Neural crest cell (in vitro differentiated cells): Measurements from ENCODE around the gene LRRC14B. TPM values are rescaled to one million over a fixed set of nuclear protein-coding genes. Genes with fewer than 3 reads are reported as not detected.

Experiments
- DNase-seq: peaks from one replicate; pipeline ENCODE4 v3.0.0; 2021; ENCODE audit warnings: low read depth, mixed read lengths, low spot score
- H3K27ac Mint-ChIP-seq: one replicate; pipeline ENCODE4 v1.8.0; 2021; ENCODE audit warnings: mild to moderate bottlenecking, mixed read lengths; ENCODE audit not compliant: unreplicated experiment
- H3K27me3 Mint-ChIP-seq: 2 replicates; pipeline ENCODE4 v1.8.0; 2021; ENCODE audit warnings: low read depth, mild to moderate bottlenecking, mixed read lengths
- H3K36me3 Mint-ChIP-seq: 2 replicates; pipeline ENCODE4 v1.8.0; 2021; ENCODE audit warnings: low read depth, mild to moderate bottlenecking, mixed read lengths
- H3K4me1 Mint-ChIP-seq: 2 replicates; pipeline ENCODE4 v1.8.0; 2021; ENCODE audit warnings: mixed read lengths
- H3K4me3 Mint-ChIP-seq: one replicate; pipeline ENCODE4 v1.8.0; 2021; ENCODE audit warnings: mild to moderate bottlenecking, mixed read lengths
- H3K9me3 Mint-ChIP-seq: 2 replicates; pipeline ENCODE4 v1.8.0; 2021; ENCODE audit warnings: mixed read lengths
- total RNA-seq: library from RNA; stranded (reverse); gene quantifications from 2 replicates; pipeline ENCODE4 v1.2.1, GENCODE V29; 2021
- TF ChIP-seq, protein P1 (sequence below): fragments of 200-600 bp; sonication (generic); conservative IDR thresholded peaks from 2 replicates; pipeline ENCODE4 v1.5.0; 2021; ENCODE audit warnings: antibody characterized with exemption, mild to moderate bottlenecking

Gene LRRC14B
- total RNA-seq, 1 donor from 2014 or later: not detected

DNA sequence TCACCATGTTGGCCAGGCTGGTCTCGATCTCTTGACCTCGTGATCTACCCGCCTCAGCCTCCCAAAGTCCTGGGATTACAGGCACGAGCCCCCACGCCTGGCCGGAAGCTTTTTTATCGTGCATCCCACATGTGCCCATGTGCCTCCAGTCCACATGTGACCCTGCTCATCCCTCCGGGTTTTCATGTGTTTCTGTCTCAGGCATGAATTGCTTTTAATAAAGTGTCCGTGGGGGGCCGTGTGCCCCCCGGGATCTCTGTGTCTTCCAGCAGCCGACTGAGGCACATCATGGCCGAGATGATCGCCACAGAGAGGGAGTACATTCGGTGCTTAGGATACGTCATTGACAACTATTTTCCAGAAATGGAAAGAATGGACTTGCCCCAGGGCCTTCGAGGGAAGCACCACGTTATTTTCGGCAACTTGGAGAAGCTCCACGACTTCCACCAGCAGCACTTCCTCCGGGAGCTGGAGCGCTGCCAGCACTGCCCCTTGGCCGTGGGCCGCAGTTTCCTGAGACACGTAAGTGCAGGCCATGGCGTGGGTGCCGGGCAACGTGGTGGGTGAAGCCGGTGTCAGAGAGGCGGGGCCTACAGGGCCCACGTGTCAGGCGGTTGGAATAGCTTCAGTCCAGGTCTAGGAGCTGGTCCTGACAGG lies 22.1 kb upstream of the LRRC14B start:
- no peak for DNase-seq
- Mint-ChIP-seq H3K36me3 (peaks cover 7% of the 10 kb centered on the region), H3K27me3 (no peaks in the 10 kb centered on the region), H3K4me1 (peaks cover 12% of the 10 kb centered on the region), H3K27ac (no peak overlapping the region), H3K9me3 (no peaks in the 10 kb centered on the region), H3K4me3 (no peak overlapping the region)
- TF ChIP-seq, protein P1, sequence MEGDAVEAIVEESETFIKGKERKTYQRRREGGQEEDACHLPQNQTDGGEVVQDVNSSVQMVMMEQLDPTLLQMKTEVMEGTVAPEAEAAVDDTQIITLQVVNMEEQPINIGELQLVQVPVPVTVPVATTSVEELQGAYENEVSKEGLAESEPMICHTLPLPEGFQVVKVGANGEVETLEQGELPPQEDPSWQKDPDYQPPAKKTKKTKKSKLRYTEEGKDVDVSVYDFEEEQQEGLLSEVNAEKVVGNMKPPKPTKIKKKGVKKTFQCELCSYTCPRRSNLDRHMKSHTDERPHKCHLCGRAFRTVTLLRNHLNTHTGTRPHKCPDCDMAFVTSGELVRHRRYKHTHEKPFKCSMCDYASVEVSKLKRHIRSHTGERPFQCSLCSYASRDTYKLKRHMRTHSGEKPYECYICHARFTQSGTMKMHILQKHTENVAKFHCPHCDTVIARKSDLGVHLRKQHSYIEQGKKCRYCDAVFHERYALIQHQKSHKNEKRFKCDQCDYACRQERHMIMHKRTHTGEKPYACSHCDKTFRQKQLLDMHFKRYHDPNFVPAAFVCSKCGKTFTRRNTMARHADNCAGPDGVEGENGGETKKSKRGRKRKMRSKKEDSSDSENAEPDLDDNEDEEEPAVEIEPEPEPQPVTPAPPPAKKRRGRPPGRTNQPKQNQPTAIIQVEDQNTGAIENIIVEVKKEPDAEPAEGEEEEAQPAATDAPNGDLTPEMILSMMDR: no peak

DNA sequence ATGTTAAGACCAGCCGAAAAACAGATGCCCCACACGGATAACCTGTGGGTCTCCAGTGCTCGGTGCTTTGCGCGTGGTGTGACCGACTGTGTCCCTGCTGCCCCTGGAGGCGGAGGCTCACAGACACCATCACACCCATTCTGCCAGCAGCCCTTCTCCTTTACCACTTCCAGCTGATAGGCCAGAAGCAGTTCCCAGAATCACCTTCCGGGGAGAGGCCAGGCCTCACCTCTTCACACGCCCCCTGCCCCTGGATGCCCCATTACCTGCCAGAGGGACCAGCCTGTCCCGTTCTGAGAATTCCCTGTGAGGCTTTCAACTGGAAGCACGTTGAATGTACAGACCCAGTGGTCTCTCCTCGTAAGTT lies 21.6 kb upstream of the LRRC14B start:
- DNase-seq: no peak
- peaks cover 12% of the 10 kb centered on the region for H3K4me1 Mint-ChIP-seq
- TF ChIP-seq, protein P1: no peak
- H3K27me3 Mint-ChIP-seq: no peaks in the 10 kb centered on the region
- H3K9me3 Mint-ChIP-seq: no peaks in the 10 kb centered on the region
- peaks cover 1% of the 10 kb centered on the region for H3K36me3 Mint-ChIP-seq
- no peak overlapping the region for H3K4me3 Mint-ChIP-seq
- H3K27ac Mint-ChIP-seq: no peak overlapping the region

DNA sequence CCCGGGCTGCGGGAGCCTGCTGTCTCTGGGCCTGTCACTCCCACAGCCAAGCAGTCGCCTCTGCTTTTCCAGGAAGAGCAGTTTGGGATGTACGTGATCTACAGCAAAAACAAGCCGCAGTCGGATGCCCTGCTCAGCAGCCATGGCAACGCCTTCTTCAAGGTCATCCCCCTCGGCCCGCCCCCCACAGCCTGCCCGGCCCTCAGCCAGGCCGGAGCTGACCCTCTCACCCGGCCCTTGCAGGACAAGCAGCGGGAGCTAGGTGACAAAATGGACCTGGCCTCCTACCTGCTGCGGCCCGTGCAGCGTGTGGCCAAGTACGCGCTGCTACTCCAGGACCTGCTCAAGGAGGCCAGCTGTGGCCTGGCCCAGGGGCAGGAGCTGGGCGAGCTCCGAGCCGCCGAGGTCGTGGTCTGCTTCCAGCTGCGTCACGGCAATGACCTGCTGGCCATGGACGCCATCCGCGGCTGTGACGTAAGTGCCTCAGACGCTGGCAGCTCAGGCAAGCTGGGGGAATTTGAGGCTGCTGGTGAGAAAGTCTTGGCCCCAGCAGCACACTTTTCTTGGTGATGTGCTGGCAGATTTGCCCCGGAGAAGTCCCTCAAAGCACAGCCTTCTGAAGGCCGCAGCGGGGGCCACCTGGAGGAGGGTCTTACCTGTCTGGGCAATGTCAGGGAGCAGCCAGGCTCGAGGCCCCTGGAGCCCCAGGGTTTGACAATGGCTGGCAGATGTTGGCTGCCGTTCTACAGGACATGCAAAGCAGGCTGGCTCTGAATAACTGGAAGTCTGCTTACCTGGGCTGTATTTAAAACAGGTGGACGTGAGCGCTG lies 20.1 kb upstream of the LRRC14B start:
- Mint-ChIP-seq H3K27ac (no peak overlapping the region), H3K36me3 (no peaks in the 10 kb centered on the region), H3K9me3 (no peaks in the 10 kb centered on the region), H3K27me3 (no peaks in the 10 kb centered on the region), H3K4me3 (no peak overlapping the region), H3K4me1 (peaks cover 12% of the 10 kb centered on the region)
- TF ChIP-seq, protein P1: no peak
- DNase-seq: no peak

DNA sequence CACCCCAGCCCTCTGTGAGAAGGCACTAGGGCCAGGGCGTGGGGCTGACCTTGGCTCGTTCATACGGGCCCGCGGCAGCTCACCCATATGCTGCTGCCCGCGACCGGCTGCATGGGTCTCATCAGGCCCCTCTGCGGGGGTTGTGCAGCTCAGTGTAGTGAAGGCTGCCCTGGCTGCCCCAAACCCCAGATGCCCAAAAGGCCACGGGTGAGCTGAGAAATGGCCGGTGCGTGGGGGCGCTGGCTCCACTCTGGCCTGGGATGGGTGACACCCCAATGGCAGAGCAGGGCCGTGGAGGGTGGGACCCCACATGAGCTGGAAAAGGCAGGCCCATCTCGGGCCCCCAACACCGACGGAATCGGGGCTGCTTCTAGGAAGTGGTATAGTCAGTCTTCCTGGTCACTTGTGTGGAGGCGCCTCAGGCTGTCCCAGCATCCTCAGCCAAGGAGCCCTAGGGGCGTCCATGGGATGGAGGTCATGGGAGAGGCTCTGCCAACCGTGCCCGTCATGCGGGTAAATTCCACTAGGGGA lies 19.4 kb upstream of the LRRC14B start:
- H3K36me3 Mint-ChIP-seq: no peaks in the 10 kb centered on the region
- no peaks in the 10 kb centered on the region for H3K27me3 Mint-ChIP-seq
- DNase-seq: no peak
- no peak overlapping the region for H3K27ac Mint-ChIP-seq
- H3K4me1 Mint-ChIP-seq: peaks cover 12% of the 10 kb centered on the region
- no peak overlapping the region for H3K4me3 Mint-ChIP-seq
- TF ChIP-seq, protein P1: no peak
- no peaks in the 10 kb centered on the region for H3K9me3 Mint-ChIP-seq

DNA sequence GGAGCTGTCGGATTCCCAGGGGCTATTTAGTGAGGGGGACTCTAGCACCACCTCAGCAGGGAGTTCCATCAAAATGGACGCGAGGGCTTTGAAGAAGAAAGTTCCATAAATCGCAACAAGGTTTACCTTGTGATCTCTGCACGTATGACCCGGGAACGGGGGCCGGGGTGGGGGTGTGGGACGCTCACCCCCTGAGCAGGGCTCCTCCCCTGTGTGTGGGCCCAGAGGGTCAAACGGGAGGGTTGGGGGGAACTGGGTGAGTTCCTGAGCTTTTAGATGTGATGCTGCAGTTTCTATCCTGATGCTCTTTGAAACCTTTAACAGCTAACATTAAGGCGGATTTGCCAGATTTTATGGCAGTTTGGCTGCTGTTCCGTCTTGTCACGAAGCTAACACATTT lies 18.9 kb upstream of the LRRC14B start:
- H3K27me3 Mint-ChIP-seq: no peaks in the 10 kb centered on the region
- H3K4me3 Mint-ChIP-seq: no peak overlapping the region
- TF ChIP-seq, protein P1: no peak
- peaks cover 12% of the 10 kb centered on the region for H3K4me1 Mint-ChIP-seq
- H3K27ac Mint-ChIP-seq: no peak overlapping the region
- H3K36me3 Mint-ChIP-seq: no peaks in the 10 kb centered on the region
- H3K9me3 Mint-ChIP-seq: no peaks in the 10 kb centered on the region
- DNase-seq: no peak
